Measurements from ENCODE around the gene TMEM270. TPM values are rescaled to one million over a fixed set of nuclear protein-coding genes. Genes with fewer than 3 reads are reported as not detected.

The TMEM270 gene
- polyA plus RNA-seq, 2 donors, result not detected

- Histone ChIP-seq H3K27me3 (ENCODE audit: control insufficient read depth in 1 of 2, insufficient read depth in 2 of 2, low read length in 2 of 2) (no peaks in the 10 kb centered on the region), H3K9me3 (ENCODE audit: control insufficient read depth in 2 of 2, insufficient read depth in 1 of 2, low read depth in 1 of 2, low read length in 1 of 2) (peaks cover 0 to 2% of the 10 kb centered on the region in 2 donors), H3K36me3 (ENCODE audit: control insufficient read depth in 2 of 2, insufficient read depth in 2 of 2, low read length in 1 of 2) (no peaks in the 10 kb centered on the region), H3K4me3 (ENCODE audit: low read depth in 1 of 2, low read length in 2 of 2) (no peak overlapping the region), H3K27ac (ENCODE audit: low read depth in 2 of 2, low read length in 1 of 2) (no peak overlapping the region), H3K4me1 (ENCODE audit: control insufficient read depth in 2 of 2, insufficient read depth in 2 of 2, low read length in 1 of 2) (peaks cover 0 to 4% of the 10 kb centered on the region in 2 donors)
- WGBS, 2 donors, result 90 to 91% methylated on average over 2 to 3 of the region's 3 CpGs
Observed at GRCh38 chr7:73901231-73901822, 40.4 kb downstream of the TMEM270 start.

GRCh38 chr7:73901823-73902597 is 41.1 kb downstream of the TMEM270 start:
- H3K4me3 ChIP-seq (ENCODE audit: low read depth in 1 of 2, low read length in 2 of 2), result no peak overlapping the region
- no peak overlapping the region for H3K27ac ChIP-seq (ENCODE audit: low read depth in 2 of 2, low read length in 1 of 2)
- H3K36me3 ChIP-seq (ENCODE audit: control insufficient read depth in 2 of 2, insufficient read depth in 2 of 2, low read length in 1 of 2), result no peaks in the 10 kb centered on the region
- 81% methylated on average over 15 of the region's 15 CpGs for WGBS, 2 donors
- H3K4me1 ChIP-seq (ENCODE audit: control insufficient read depth in 2 of 2, insufficient read depth in 2 of 2, low read length in 1 of 2), result peaks cover 0 to 2% of the 10 kb centered on the region in 2 donors
- peaks cover 0 to 2% of the 10 kb centered on the region in 2 donors for H3K9me3 ChIP-seq (ENCODE audit: control insufficient read depth in 2 of 2, insufficient read depth in 1 of 2, low read depth in 1 of 2, low read length in 1 of 2)
- H3K27me3 ChIP-seq (ENCODE audit: control insufficient read depth in 1 of 2, insufficient read depth in 2 of 2, low read length in 2 of 2), result no peaks in the 10 kb centered on the region

GRCh38 chr7:73903321-73904218 is 42.6 kb downstream of the TMEM270 start:
- no peak overlapping the region for H3K4me3 ChIP-seq (ENCODE audit: low read depth in 1 of 2, low read length in 2 of 2)
- peaks cover 0 to 2% of the 10 kb centered on the region in 2 donors for H3K9me3 ChIP-seq (ENCODE audit: control insufficient read depth in 2 of 2, insufficient read depth in 1 of 2, low read depth in 1 of 2, low read length in 1 of 2)
- peaks cover 0 to 2% of the 10 kb centered on the region in 2 donors for H3K4me1 ChIP-seq (ENCODE audit: control insufficient read depth in 2 of 2, insufficient read depth in 2 of 2, low read length in 1 of 2)
- no peaks in the 10 kb centered on the region for H3K36me3 ChIP-seq (ENCODE audit: control insufficient read depth in 2 of 2, insufficient read depth in 2 of 2, low read length in 1 of 2)
- H3K27ac ChIP-seq (ENCODE audit: low read depth in 2 of 2, low read length in 1 of 2), result no peak overlapping the region
- no peaks in the 10 kb centered on the region for H3K27me3 ChIP-seq (ENCODE audit: control insufficient read depth in 1 of 2, insufficient read depth in 2 of 2, low read length in 2 of 2)
- 88% methylated on average over 15 of the region's 15 CpGs for WGBS, 2 donors

- Histone ChIP-seq H3K4me1 (ENCODE audit: control insufficient read depth in 2 of 2, insufficient read depth in 2 of 2, low read length in 1 of 2) (peaks cover 0 to 2% of the 10 kb centered on the region in 2 donors), H3K27me3 (ENCODE audit: control insufficient read depth in 1 of 2, insufficient read depth in 2 of 2, low read length in 2 of 2) (no peaks in the 10 kb centered on the region), H3K9me3 (ENCODE audit: control insufficient read depth in 2 of 2, insufficient read depth in 1 of 2, low read depth in 1 of 2, low read length in 1 of 2) (peaks cover 0 to 2% of the 10 kb centered on the region in 2 donors), H3K4me3 (ENCODE audit: low read depth in 1 of 2, low read length in 2 of 2) (no peak overlapping the region), H3K27ac (ENCODE audit: low read depth in 2 of 2, low read length in 1 of 2) (no peak overlapping the region), H3K36me3 (ENCODE audit: control insufficient read depth in 2 of 2, insufficient read depth in 2 of 2, low read length in 1 of 2) (no peaks in the 10 kb centered on the region)
- 41 to 62% methylated on average over 24 of the region's 24 CpGs for WGBS, 2 donors
Observed at GRCh38 chr7:73904219-73905137, 43.5 kb downstream of the TMEM270 start.

GRCh38 chr7:73905360-73905759 is 44.4 kb downstream of the TMEM270 start:
- Histone ChIP-seq H3K9me3 (ENCODE audit: control insufficient read depth in 2 of 2, insufficient read depth in 1 of 2, low read depth in 1 of 2, low read length in 1 of 2) (peaks cover 0 to 2% of the 10 kb centered on the region in 2 donors), H3K27me3 (ENCODE audit: control insufficient read depth in 1 of 2, insufficient read depth in 2 of 2, low read length in 2 of 2) (no peaks in the 10 kb centered on the region), H3K36me3 (ENCODE audit: control insufficient read depth in 2 of 2, insufficient read depth in 2 of 2, low read length in 1 of 2) (no peaks in the 10 kb centered on the region), H3K4me3 (ENCODE audit: low read depth in 1 of 2, low read length in 2 of 2) (no peak overlapping the region), H3K27ac (ENCODE audit: low read depth in 2 of 2, low read length in 1 of 2) (no peak overlapping the region), H3K4me1 (ENCODE audit: control insufficient read depth in 2 of 2, insufficient read depth in 2 of 2, low read length in 1 of 2) (peaks cover 0 to 3% of the 10 kb centered on the region in 2 donors)
- WGBS, 2 donors, result 89 to 93% methylated on average over 14 to 15 of the region's 15 CpGs

GRCh38 chr7:73906874-73907273 is 45.9 kb downstream of the TMEM270 start:
- WGBS, 2 donors, result 81 to 87% methylated on average over 13 of the region's 13 CpGs
- no peak overlapping the region for H3K27ac ChIP-seq (ENCODE audit: low read depth in 2 of 2, low read length in 1 of 2)
- H3K9me3 ChIP-seq (ENCODE audit: control insufficient read depth in 2 of 2, insufficient read depth in 1 of 2, low read depth in 1 of 2, low read length in 1 of 2), result no peaks in the 10 kb centered on the region
- H3K4me1 ChIP-seq (ENCODE audit: control insufficient read depth in 2 of 2, insufficient read depth in 2 of 2, low read length in 1 of 2), result peaks cover 0 to 3% of the 10 kb centered on the region in 2 donors
- no peak overlapping the region for H3K4me3 ChIP-seq (ENCODE audit: low read depth in 1 of 2, low read length in 2 of 2)
- no peaks in the 10 kb centered on the region for H3K27me3 ChIP-seq (ENCODE audit: control insufficient read depth in 1 of 2, insufficient read depth in 2 of 2, low read length in 2 of 2)
- H3K36me3 ChIP-seq (ENCODE audit: control insufficient read depth in 2 of 2, insufficient read depth in 2 of 2, low read length in 1 of 2), result no peaks in the 10 kb centered on the region

GRCh38 chr7:73907554-73908122 is 46.7 kb downstream of the TMEM270 start:
- no peak overlapping the region for H3K4me3 ChIP-seq (ENCODE audit: low read depth in 1 of 2, low read length in 2 of 2)
- peaks cover 0 to 3% of the 10 kb centered on the region in 2 donors for H3K4me1 ChIP-seq (ENCODE audit: control insufficient read depth in 2 of 2, insufficient read depth in 2 of 2, low read length in 1 of 2)
- no peak overlapping the region for H3K27ac ChIP-seq (ENCODE audit: low read depth in 2 of 2, low read length in 1 of 2)
- WGBS, 2 donors, result 93 to 94% methylated on average over 12 of the region's 12 CpGs
- H3K9me3 ChIP-seq (ENCODE audit: control insufficient read depth in 2 of 2, insufficient read depth in 1 of 2, low read depth in 1 of 2, low read length in 1 of 2), result no peaks in the 10 kb centered on the region
- H3K27me3 ChIP-seq (ENCODE audit: control insufficient read depth in 1 of 2, insufficient read depth in 2 of 2, low read length in 2 of 2), result no peaks in the 10 kb centered on the region
- H3K36me3 ChIP-seq (ENCODE audit: control insufficient read depth in 2 of 2, insufficient read depth in 2 of 2, low read length in 1 of 2), result no peaks in the 10 kb centered on the region

GRCh38 chr7:73908123-73908611 is 47.2 kb downstream of the TMEM270 start:
- no peaks in the 10 kb centered on the region for H3K27me3 ChIP-seq (ENCODE audit: control insufficient read depth in 1 of 2, insufficient read depth in 2 of 2, low read length in 2 of 2)
- H3K27ac ChIP-seq (ENCODE audit: low read depth in 2 of 2, low read length in 1 of 2), result no peak overlapping the region
- no peak overlapping the region for H3K4me3 ChIP-seq (ENCODE audit: low read depth in 1 of 2, low read length in 2 of 2)
- H3K36me3 ChIP-seq (ENCODE audit: control insufficient read depth in 2 of 2, insufficient read depth in 2 of 2, low read length in 1 of 2), result no peaks in the 10 kb centered on the region
- no peaks in the 10 kb centered on the region for H3K9me3 ChIP-seq (ENCODE audit: control insufficient read depth in 2 of 2, insufficient read depth in 1 of 2, low read depth in 1 of 2, low read length in 1 of 2)
- H3K4me1 ChIP-seq (ENCODE audit: control insufficient read depth in 2 of 2, insufficient read depth in 2 of 2, low read length in 1 of 2), result peaks cover 0 to 3% of the 10 kb centered on the region in 2 donors
- 89 to 93% methylated on average over 17 of the region's 17 CpGs for WGBS, 2 donors
